GM12878 (cell line): ENCODE data around the gene TNK1. TPM values are rescaled to one million over a fixed set of nuclear protein-coding genes. Genes with fewer than 3 reads are reported as not detected.

Experiments
- CEBPB ChIP-seq, 2 experiments: fragments of 150-350 bp in 1 of 2; IDR thresholded peaks; 2 replicates each; pipeline ENCODE4 v1.6.1; 2012 to 2014; ENCODE audit warnings: low read depth in 2 of 2, low read length in 2 of 2, borderline replicate concordance in 1 of 2, inconsistent platforms in 1 of 2
- IKZF2 ChIP-seq, 2 experiments: fragments of 450-650 bp; IDR thresholded peaks; 2 replicates each; pipeline ENCODE4 v1.6.1; 2017; ENCODE audit warnings: mild to moderate bottlenecking in 2 of 2, moderate library complexity in 2 of 2
- KLF5 ChIP-seq: fragments of 450-650 bp; IDR thresholded peaks from 2 replicates; pipeline ENCODE4 v1.6.1; 2014; ENCODE audit warnings: mild to moderate bottlenecking; ENCODE audit not compliant: partially characterized antibody
- PAX8 ChIP-seq: fragments of 450-650 bp; IDR thresholded peaks from 2 replicates; pipeline ENCODE4 v1.6.1; 2017; ENCODE audit warnings: mild to moderate bottlenecking, moderate library complexity
- TCF12 ChIP-seq: IDR thresholded peaks from 2 replicates; pipeline ENCODE4 v1.6.1; 2011; ENCODE audit warnings: low read depth, mild to moderate bottlenecking, low read length
- ZNF207 ChIP-seq: fragments of 450-650 bp; IDR thresholded peaks from 2 replicates; pipeline ENCODE4 v1.6.1; 2014; ENCODE audit warnings: antibody characterized with exemption, mild to moderate bottlenecking, borderline replicate concordance
- polyA plus RNA-seq, 11 experiments: library from polyadenylated mRNA; depleted of rRNA in 4 of 11; unstranded in 6 of 11; stranded (reverse) in 5 of 11; fragments of >200 nt; fragmentation: Nextera tagmentation in 4 of 11; fragmentation: Illumina TruSeq in 1 of 11; extraction: Ambion mirVana in 4 of 11; extraction: Trizol in 1 of 11; gene quantifications; 1 replicate in 1 of 11; 2 replicates in 10 of 11; pipeline versions ENCODE4 v1.2.1 to v1.2.3, GENCODE V29; 2011 to 2016; ENCODE audit warnings: inconsistent platforms in 2 of 11, missing spikeins in 2 of 11, low read depth in 1 of 11
- total RNA-seq, 4 experiments: library from RNA; depleted of rRNA in 3 of 4; stranded (reverse); fragments of >200 nt in 3 of 4; fragmentation: Illumina TruSeq in 1 of 4; extraction: Trizol in 1 of 4; gene quantifications; 2 replicates each; pipeline versions ENCODE4 v1.2.1 to v1.2.3, GENCODE V29; 2013 to 2021
- TF ChIP-seq, protein P1 (sequence below): IDR thresholded peaks from 2 replicates; pipeline ENCODE4 v1.6.1; 2011; ENCODE audit warnings: low read depth, low read length, improper control_type of control experiment, borderline replicate concordance
- TF ChIP-seq, protein P2 (sequence below), 3 experiments: IDR thresholded peaks in 2 of 3; conservative IDR thresholded peaks in 1 of 3; 2 replicates each; pipeline ENCODE4 v1.5.1; 2011; ENCODE audit warnings: low read depth in 3 of 3, low read length in 3 of 3, mild to moderate bottlenecking in 3 of 3, control low read depth in 2 of 3, moderate library complexity in 2 of 3, inconsistent platforms in 1 of 3, mixed read lengths in 1 of 3; ENCODE audit not compliant: control insufficient read depth in 2 of 3, insufficient read depth in 1 of 3; ENCODE audit errors: extremely low read depth in 1 of 3

The TNK1 gene
- total and polyA plus RNA-seq, 10 of the 15 experiments (the other 5 are each of a cell fraction or from before 2014, with no cell fraction given): 0.06 to 2.5 (median 0.70) TPM

DNA sequence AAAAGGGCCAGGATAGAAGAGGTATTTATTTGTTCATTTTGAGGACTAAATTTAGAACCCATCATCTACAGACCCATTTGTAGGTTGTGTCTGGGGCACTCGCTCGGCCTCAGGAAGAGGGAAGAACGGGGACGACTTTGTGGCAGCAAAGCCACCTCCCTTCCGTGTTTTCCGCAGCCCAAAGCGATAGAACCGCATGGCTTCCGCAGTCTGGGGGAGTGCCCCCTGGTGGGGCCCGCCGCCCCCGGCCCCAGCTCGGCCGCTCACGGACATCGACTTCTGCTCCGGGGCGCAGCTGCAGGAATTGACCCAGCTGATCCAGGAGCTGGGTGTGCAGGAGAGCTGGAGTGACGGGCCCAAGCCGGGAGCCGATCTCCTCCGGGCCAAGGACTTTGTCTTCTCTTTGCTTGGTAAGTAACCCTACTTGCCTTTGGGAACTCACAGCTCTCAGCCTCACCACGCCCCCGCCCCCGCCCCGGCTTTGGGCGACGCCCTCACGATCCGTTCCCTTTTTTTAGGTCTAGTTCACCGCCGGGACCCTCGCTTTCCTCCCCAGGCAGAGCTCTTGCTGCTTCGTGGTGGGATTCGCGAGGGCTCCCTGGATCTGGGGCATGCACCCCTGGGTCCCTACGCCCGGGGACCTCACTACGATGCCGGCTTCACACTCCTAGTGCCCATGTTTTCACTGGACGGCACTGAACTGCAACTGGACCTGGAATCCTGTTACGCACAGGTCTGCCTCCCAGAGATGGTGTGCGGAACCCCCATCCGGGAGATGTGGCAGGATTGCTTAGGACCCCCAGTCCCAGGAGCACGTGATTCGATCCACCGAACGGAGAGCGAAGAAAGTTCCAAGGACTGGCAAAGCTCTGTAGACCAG, 55.0 kb downstream of the TNK1 start (continued):
- TF ChIP-seq, protein P1, sequence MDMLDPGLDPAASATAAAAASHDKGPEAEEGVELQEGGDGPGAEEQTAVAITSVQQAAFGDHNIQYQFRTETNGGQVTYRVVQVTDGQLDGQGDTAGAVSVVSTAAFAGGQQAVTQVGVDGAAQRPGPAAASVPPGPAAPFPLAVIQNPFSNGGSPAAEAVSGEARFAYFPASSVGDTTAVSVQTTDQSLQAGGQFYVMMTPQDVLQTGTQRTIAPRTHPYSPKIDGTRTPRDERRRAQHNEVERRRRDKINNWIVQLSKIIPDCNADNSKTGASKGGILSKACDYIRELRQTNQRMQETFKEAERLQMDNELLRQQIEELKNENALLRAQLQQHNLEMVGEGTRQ: no peak
- peak; percentile 14 for TF ChIP-seq KLF5
- TF ChIP-seq PAX8: no peak
- TF ChIP-seq TCF12: no peak; the same call in 1 of the 2 replicates
- 0 out of 4 replicates have a peak, but pooled peaks have one; percentile 21 to 46 for TF ChIP-seq IKZF2 (IDR thresholded peaks at IDR 0.05)
- no peak for TF ChIP-seq CEBPB (IDR thresholded peaks at IDR 0.05; ENCODE audit: borderline replicate concordance in 1 of 2, low read depth in 2 of 2, low read length in 2 of 2)
- TF ChIP-seq ZNF207: no peak
- TF ChIP-seq, protein P2, sequence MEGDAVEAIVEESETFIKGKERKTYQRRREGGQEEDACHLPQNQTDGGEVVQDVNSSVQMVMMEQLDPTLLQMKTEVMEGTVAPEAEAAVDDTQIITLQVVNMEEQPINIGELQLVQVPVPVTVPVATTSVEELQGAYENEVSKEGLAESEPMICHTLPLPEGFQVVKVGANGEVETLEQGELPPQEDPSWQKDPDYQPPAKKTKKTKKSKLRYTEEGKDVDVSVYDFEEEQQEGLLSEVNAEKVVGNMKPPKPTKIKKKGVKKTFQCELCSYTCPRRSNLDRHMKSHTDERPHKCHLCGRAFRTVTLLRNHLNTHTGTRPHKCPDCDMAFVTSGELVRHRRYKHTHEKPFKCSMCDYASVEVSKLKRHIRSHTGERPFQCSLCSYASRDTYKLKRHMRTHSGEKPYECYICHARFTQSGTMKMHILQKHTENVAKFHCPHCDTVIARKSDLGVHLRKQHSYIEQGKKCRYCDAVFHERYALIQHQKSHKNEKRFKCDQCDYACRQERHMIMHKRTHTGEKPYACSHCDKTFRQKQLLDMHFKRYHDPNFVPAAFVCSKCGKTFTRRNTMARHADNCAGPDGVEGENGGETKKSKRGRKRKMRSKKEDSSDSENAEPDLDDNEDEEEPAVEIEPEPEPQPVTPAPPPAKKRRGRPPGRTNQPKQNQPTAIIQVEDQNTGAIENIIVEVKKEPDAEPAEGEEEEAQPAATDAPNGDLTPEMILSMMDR (IDR thresholded peaks at IDR 0.05 in 2 of 3, conservative IDR thresholded peaks at IDR 0.05 in 1 of 3; ENCODE audit: control insufficient read depth in 2 of 3, extremely low read depth in 1 of 3, insufficient read depth in 1 of 3, low read depth in 3 of 3, low read length in 3 of 3): peak; percentile 20 to 37 (median 34); a peak in 2 of 6 replicates
